H1 (cell line): ENCODE data around the gene PSORS1C1.

Experiments used
- BCL11A ChIP-seq, 2 experiments: IDR thresholded peaks; one replicate each; pipeline ENCODE4 v1.6.1; 2011; ENCODE audit warnings: low read depth in 2 of 2, low read length in 2 of 2, mild to moderate bottlenecking in 2 of 2
- MAFK ChIP-seq: IDR thresholded peaks from 2 replicates; pipeline ENCODE4 v1.6.1; 2012; ENCODE audit warnings: low read depth, mild to moderate bottlenecking, improper control_type of control experiment, low read length
- NRF1 ChIP-seq: IDR thresholded peaks from 2 replicates; pipeline ENCODE4 v1.6.1; 2011; ENCODE audit warnings: mild to moderate bottlenecking, low read depth, low read length, improper control_type of control experiment
- POLR2A ChIP-seq, 2 experiments: IDR thresholded peaks; 1 replicate in 1 of 2; 2 replicates in 1 of 2; pipeline ENCODE4 v1.6.1; 2011; ENCODE audit warnings: low read depth in 2 of 2, low read length in 2 of 2, mild to moderate bottlenecking in 2 of 2; ENCODE audit errors: control extremely low read depth in 1 of 2
- TF ChIP-seq, protein P1 (sequence below), 3 experiments: IDR thresholded peaks; 1 replicate in 2 of 3; 2 replicates in 1 of 3; pipeline versions ENCODE4 v1.5.1 to v1.6.1; 2011; ENCODE audit warnings: low read length in 3 of 3, mild to moderate bottlenecking in 3 of 3, inconsistent platforms in 2 of 3, low read depth in 1 of 3, moderate library complexity in 1 of 3; ENCODE audit not compliant: insufficient read depth in 1 of 3; ENCODE audit errors: control extremely low read depth in 1 of 3

GRCh38 chr6:31096656-31097055, 17.9 kb upstream of the PSORS1C1 start:
- TF ChIP-seq, protein P1, sequence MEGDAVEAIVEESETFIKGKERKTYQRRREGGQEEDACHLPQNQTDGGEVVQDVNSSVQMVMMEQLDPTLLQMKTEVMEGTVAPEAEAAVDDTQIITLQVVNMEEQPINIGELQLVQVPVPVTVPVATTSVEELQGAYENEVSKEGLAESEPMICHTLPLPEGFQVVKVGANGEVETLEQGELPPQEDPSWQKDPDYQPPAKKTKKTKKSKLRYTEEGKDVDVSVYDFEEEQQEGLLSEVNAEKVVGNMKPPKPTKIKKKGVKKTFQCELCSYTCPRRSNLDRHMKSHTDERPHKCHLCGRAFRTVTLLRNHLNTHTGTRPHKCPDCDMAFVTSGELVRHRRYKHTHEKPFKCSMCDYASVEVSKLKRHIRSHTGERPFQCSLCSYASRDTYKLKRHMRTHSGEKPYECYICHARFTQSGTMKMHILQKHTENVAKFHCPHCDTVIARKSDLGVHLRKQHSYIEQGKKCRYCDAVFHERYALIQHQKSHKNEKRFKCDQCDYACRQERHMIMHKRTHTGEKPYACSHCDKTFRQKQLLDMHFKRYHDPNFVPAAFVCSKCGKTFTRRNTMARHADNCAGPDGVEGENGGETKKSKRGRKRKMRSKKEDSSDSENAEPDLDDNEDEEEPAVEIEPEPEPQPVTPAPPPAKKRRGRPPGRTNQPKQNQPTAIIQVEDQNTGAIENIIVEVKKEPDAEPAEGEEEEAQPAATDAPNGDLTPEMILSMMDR (IDR thresholded peaks at IDR 0.05; ENCODE audit: control extremely low read depth in 1 of 3, insufficient read depth in 1 of 3, low read depth in 1 of 3, low read length in 3 of 3): no peak
- no peak for TF ChIP-seq NRF1
- no peak for TF ChIP-seq POLR2A (IDR thresholded peaks at IDR 0.05; ENCODE audit: control extremely low read depth in 1 of 2, low read depth in 2 of 2, low read length in 2 of 2)
- no peak for TF ChIP-seq BCL11A (IDR thresholded peaks at IDR 0.05; ENCODE audit: low read depth in 2 of 2, low read length in 2 of 2)
- TF ChIP-seq MAFK: no peak
